NCI-H1417 treated with DMSO at 0.1 percent for 48 hours (cell line): ENCODE data around the gene KAT14.
"Not testable (repeated sequence)": the region's sequence is repeated elsewhere in the genome, so short reads cannot be mapped to it uniquely, and the experiment has no call there.

Experiments used
- DNase-seq: peaks from one replicate; lab custom pipeline; 2025; lab: John Stamatoyannopoulos, UW

Gene KAT14

DNA sequence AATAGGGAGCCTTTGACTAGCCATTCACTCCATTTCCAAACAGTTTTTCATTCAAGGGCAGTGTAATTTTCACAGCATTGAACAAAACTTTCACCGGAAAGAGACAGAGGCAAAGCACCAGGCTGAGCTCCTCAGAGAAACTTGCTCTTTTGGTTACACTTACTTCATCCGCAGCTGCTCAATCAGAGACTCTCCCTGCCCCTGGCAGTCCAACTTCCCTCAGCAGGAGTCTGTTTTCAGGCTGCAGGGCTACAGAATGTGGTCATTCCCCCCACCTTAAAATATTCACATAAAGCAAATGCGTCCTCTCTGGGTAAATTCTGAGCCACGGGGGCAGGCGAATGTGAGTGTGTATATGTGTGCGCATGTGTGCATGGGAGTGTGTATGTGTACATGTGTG lies 80.6 kb downstream of the KAT14 start:
- DNase-seq = no peak

DNA sequence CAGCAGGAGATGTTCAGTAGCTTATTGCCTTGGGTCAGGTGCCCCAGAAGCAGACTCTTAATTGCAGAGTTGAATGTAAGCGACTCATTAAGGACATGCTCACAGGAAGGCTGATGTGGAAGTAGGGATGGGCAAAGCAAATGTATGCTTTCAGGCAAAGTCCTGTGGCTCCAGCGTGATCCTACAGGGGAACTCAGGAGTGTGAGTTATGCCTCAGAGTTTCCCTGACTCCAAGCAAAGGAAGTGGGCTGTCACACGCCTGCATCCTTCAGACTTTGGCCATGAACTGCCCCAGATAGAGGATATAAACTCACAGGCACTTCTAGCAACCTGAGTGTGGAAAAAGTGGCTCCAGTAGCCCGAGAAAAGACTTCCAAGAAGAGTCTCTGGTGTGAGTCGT lies 85.7 kb downstream of the KAT14 start:
- DNase-seq = no peak

DNA sequence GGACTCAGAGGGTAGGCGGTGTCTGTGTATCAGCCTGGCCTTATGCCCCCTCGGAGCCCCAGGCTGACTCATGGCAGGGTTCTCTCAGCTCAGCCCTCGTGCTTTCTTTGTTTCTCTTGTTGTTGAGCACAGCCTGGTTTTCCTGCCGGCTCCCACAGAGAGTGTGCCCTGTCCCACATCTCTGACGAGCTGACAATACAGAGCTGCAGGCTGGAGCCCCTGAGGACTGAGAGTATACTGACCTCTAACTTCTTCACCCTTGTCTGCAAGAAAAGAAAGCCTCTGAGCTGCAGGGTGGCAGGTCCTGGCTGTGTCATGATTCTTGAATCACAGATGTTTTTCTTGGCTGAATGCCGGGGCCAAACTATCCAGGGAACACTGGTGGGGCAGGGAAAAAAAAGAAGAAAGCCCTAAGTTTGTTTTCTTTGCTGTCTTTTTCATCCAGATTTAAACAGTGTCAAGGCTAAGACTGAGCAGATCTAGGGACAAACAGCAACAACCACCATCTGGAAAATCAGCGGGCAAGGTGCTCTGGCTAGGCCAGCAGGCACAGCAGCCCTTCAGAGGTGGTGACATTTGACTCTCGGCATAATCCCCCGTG lies 87.4 kb downstream of the KAT14 start:
- DNase-seq = no peak

DNA sequence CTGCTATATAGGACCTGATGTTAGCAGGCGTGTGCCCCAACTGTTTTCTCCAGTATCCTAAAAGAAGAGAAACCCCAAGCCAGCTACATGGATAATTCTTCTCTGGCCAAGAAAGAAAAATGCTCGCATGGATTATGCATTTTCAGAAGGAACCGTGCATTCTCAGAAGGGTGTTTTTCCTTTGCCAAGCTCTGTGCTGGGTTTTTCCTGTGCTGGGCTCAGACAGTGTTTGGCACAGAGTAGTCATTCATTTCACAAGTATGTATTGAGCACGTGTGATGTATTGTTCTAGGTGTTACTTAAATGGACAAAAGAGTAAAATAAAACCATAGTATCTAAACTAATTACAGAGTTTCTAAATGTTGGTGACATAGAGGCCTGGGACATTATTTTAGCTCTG lies 88.0 kb downstream of the KAT14 start:
- DNase-seq = no peak

DNA sequence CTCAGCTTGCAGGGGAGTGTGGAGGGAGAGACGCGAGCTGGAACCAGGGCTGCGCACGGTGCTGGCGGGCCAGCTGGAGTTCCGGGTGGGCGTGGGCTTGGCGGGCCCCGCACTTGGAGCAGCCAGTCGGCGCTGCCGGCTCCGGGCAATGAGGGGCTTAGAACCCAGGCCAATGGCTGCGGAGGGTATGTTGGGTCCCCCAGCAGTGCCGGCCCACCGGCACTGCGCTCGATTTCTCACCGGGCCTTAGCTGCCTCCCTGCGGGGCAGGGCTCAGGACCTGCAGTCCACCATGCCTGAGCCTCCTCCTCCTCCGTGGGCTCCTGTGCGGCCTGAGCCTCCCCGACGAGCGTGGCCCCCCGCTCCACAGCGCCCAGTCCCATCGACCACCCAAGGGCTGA lies 89.1 kb downstream of the KAT14 start:
- not testable (repeated sequence) for DNase-seq

DNA sequence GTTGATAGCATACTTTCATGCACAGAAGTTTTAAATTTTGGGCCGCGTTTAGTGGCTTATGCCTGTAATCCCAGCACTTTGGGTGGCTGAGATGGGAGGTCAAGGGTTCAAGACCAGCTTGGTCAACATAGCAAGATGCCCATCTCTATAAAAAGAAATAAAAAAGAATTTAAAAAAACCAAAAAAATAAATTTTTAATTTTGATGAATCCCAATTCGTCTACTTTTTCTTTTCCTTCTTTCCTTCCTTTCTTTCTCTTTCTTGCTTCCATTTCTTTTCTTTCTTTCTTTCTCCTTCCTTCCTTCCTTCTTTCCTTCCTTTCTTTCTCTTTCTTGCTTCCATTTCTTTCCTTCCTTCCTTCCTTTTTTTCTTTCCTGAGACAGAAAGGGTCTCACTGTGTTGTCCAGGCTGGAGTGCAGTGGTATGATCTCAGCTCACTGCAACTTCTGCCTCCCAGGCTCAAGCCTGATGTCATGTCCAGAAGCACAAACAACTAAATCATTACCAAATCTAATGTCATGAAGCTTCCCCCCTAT lies 95.8 kb downstream of the KAT14 start:
- no peak for DNase-seq
